Right ventricle myocardium inferior (tissue), 1 donor: ENCODE data around the gene S1PR4. TPM values are rescaled to one million over a fixed set of nuclear protein-coding genes. Genes with fewer than 3 reads are reported as not detected.
"Not testable (repeated sequence)": the region's sequence is repeated elsewhere in the genome, so short reads cannot be mapped to it uniquely, and the experiment has no call there.

ENCODE experiments used
- ATAC-seq: fragments of 200-7000 bp; cut with Tn5 transposase; one replicate; pipeline ENCODE4 v1.9.1; 2020; ENCODE audit warnings: mild to moderate bottlenecking, moderate library complexity
- DNase-seq: peaks from one replicate; pipeline ENCODE4 v3.0.0; 2021; ENCODE audit errors: missing footprints
- intact Hi-C: fragments of 100-400 bp; cut with DNase I; formaldehyde crosslinking; loops from one replicate; pipeline ENCODE4 v1.11.0; 2022
- total RNA-seq: library from RNA; stranded (reverse); fragmentation: NEBNext Ultra II Directional; extraction: Animal tissue kit (Norgen Biotek cat#: 25700); gene quantifications from one replicate; pipeline ENCODE4 v1.2.1, GENCODE V29; 2021
- donor health status: DM: no; HTN: yes; CAD: no; lungs with severe emphysema.

The S1PR4 gene
- total RNA-seq, 1 donor from 2014 or later = 1.2 TPM

DNA sequence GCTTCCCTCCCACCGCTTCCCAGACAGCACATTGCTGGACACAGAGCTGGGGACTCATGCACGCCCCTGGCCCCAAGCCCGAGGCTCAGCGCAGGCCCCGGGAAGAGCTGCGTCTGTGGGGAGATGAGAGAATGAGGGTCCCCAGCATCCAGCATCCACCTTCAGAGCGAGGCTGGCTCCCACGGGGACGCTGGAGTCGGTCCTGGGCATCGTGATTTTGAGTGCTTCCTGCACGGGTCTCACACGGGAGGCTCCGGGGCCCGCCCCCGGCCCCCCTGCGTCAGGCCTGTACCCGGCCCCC is 11.9 kb downstream of the S1PR4 start:
- ATAC-seq = no peak
- intact Hi-C loops = no loop called here
- no peak for DNase-seq

DNA sequence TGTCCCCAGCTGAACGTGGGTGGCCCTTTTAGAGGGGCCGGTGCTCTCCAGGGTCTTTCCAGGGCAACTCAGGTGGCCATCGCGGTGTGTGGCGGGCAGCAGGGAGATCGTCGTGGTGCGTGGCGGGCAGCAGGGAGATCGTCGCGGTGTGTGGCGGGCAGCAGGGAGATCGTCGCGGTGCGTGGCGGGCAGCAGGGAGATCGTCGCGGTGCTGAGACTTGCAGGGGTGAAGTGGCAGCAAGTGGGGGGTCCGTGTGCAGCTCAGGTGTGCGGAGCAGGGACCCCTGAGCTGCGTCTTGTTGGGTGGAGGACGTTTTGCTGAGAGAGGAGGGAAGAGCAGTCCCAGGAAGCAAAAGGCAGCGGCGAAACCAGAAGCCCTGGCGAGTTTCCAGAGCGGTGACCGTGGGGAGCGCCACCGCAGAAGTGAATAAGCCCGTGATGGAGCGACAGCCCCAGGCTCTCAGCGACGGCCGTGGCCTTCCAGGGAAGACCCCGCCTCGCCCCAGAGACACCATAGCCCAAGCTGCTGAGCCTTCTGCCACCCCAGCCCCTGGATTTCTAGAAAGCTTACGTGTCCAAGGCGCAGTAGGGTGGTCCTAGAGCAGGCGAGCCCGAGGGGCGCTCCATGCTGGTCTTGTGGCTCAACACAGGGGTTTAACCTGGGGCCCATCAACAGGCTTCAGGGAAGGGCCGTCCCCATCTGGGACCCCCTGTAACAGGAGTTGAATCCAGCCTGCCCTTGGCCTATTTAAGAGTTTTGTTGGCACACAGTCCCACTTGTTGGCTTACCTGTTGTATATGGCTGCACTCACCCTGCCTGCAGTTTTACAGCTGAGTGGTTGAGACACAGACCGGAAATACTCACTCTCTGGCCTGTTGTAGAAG is 12.6 kb downstream of the S1PR4 start:
- intact Hi-C loops = no loop called here
- no peak for DNase-seq
- ATAC-seq = no peak

- ATAC-seq, intact Hi-C loops, DNase-seq: not testable (repeated sequence)
Observed at GRCh38 chr19:3191806-3192104, 13.2 kb downstream of the S1PR4 start.

GRCh38 chr19:3192228-3192635 is 13.7 kb downstream of the S1PR4 start:
- ATAC-seq = no peak
- intact Hi-C loops = no loop called here
- DNase-seq = no peak

DNA sequence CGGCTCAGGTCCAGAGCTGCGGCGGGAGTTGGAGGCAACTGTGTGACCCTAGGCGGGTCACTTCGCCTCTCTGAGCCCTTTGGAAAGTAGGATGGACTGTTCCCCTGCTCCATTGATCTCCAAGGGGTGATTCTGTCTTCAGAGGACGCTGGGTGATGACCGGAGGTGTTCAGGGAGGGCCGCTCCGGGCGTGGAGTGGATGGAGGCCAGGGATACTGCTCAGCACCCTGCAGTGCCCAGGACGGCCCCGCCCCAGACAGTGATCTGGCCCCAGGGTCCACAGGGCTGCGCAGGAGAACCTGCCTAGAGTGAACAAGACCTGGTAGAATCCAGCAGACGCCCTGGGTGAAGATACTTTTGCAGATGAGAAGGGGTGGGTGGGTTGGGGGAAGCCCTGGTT is 14.1 kb downstream of the S1PR4 start:
- DNase-seq = no peak
- intact Hi-C loops = no loop called here
- no peak for ATAC-seq

DNA sequence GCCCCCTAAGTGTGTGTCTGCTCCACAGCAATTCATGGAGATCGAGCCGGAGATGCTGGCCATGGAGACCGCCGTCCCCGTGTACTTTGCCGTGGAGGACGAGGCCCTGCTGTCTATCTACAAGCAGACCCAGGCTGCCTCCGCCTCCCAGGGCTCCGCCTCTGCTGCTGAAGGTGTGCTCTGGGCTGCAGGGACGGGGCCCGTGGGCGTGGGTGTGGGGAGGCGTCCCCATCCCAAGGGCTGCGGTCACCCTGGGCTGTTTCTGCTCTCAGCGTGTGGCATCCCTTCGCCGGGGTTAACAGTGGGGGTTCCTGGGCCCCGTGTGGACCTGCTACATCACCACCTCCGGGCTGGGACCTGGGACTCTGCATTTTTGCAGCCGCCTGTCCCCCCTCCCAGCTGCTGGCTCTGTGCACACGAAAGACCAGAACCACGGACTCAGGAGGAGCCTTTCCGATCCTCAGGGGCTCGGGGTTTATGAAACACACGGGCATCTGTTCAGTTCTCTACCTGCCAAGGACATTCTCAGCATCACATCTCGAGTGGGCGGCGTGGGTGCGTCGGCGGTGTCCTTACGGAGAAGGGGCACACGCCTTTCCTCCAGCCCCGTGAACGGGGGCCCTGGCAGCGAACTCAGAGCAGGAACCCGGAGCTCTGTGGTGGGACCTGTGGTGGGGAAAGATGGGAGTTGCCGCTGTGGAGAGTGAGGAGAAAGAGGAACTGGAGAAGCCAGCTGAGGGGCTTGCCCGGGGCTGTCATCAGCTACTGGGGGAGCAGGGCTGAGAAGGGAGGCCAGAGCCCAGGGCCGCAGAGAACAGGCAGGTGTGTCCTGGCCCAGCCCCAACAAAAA is 14.9 kb downstream of the S1PR4 start:
- intact Hi-C loops = no loop called here
- DNase-seq = no peak
- ATAC-seq = no peak

- ATAC-seq = no peak
- DNase-seq = no peak
Observed at GRCh38 chr19:3194106-3195087, 15.8 kb downstream of the S1PR4 start.

DNA sequence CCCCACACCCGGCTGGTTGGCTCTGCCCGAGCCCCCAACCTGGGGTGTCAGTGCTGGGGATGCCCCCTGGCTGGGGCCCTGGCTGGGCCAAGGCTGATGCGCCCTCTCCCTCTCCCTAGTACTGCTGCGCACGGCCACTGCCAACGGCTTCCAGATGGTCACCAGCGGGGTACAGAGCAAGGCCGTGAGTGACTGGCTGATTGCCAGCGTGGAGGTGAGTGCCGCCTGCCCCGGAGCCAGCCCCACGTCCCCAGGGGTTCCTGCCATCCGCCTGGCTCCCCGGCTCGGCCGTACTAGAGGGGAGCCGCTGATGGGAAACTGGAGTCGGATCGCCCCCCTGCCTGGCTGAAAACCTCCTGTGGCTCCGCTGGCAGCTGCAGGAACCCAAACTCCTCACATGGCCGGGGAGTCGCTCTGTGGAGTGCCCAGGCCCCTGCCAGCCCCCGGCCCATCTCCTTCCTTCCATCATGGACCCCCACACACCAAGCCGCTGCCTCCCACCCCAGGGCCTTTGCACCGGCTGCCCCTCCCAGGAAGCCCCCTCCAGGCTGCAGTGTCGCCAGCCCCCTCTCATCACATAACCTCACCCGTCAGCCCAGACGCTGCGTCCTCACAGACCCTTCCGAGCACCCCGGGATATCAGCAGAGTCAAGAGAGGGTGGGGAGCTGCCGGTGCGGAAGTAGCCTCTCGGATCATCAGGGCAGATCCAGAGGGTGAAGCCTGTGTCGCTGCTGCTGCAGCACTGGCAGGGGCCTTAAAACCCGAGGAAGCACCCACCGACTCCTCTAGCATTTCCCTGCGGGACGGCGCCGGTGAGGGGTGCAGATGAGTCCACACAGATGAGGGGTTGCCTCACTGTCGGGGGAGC is 17.7 kb downstream of the S1PR4 start:
- ATAC-seq = no peak
- intact Hi-C loops = no loop called here
- no peak for DNase-seq

More at GRCh38 chr19:3194106-3195087, 15.8 kb downstream of the S1PR4 start:
- intact Hi-C loops = no loop called here

- intact Hi-C loops = no loop called here
- no peak for DNase-seq
- no peak for ATAC-seq
Observed at GRCh38 chr19:3196933-3197205, 18.3 kb downstream of the S1PR4 start.

DNA sequence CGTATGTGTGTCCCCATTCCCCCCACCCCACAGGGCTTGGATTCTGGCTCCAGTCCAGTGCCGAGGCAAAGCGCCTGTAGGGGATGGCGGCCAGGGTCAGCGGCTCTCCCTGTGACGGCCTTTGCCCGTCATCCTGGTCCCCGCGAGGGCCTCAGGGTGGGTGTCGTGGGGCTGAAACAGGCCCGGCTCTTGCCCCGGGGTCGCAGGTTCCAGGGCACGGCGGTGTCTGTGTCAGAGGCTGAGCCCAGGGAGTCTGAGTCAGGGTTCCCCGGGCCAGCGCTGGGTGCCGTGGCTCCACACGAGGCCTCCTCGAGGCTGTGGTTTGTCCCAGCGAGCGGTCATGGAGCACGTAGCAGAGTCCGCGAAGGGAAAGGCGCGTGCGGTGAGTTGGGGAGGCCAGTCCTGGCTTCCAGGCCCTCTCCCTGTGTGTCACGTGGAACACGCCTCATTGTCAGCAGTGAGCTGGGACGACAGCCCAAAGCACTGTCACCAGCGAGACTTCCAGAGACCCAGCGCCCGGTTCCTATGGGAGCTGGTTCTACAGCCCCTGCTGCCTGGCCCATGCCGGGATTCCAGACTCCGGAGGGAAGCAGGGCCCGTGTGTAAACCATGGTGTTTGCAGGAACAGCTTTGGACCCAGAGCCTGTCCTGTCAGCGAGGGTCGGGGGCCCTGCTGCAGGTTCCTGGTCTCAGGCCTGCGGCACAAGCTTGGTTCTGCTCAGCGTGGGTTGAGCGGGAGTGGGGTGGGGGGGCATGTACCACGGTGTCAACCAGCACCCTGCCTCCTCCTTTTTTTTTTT is 20.5 kb downstream of the S1PR4 start:
- DNase-seq = no peak
- no peak for ATAC-seq
- intact Hi-C loops = no loop called here

DNA sequence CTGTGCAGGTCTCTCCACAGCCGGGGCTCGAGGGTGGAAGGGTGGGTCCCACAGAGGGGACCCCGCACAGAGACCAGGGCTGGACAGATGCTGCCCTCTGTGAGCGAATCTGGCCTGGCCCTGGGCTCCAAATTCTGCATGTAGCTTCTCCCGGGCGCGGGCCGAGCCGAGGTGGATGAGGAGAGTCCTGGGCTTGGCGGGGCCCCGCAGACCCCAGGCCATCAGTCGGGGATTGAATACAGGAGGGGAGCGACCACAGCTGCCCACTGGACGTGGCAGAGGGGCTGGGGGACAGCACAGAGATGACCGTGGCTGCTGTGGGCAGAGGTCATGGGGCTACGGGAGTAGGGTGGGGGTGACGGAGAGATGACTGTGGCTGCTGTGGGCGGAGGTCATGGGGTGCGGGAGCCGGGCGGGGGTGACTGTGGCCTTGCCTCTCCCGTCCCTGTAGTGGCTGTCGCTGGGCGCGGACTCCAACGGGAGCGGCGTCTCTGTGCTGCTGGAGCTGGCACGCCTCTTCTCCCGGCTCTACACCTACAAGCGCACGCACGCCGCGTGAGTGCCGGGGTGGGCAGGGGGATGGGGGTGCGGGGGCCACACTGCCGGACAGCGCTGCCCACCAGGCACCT is 22.6 kb downstream of the S1PR4 start:
- intact Hi-C loops = no loop called here
- DNase-seq = no peak
- ATAC-seq = no peak

DNA sequence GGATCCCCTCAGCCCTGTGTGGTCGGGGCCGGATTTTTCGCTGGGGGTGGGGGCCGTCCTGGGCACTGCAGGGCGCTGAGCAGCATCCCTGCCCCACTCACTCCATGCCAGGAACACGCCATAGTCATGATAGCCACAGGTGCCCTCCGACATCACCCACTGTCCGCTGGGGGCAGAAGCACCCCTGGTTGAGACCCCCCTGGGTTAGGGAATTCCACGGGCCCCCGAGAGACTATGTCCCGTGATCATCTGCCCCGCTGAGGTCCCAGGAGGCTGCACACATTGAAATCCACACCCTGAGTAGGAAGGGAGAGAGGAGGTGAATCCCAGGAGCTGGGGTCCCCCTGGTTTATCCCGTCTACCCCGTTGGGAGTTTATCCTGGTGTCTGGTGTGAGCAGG is 23.3 kb downstream of the S1PR4 start:
- no peak for DNase-seq
- ATAC-seq = no peak
- intact Hi-C loops = no loop called here

GRCh38 chr19:3202346-3202745 is 23.8 kb downstream of the S1PR4 start:
- ATAC-seq (no peak), DNase-seq (no peak)
- intact Hi-C loops = no loop called here

- ATAC-seq, DNase-seq, intact Hi-C loops: not testable (repeated sequence)
Observed at GRCh38 chr19:3202895-3203294, 24.3 kb downstream of the S1PR4 start.

DNA sequence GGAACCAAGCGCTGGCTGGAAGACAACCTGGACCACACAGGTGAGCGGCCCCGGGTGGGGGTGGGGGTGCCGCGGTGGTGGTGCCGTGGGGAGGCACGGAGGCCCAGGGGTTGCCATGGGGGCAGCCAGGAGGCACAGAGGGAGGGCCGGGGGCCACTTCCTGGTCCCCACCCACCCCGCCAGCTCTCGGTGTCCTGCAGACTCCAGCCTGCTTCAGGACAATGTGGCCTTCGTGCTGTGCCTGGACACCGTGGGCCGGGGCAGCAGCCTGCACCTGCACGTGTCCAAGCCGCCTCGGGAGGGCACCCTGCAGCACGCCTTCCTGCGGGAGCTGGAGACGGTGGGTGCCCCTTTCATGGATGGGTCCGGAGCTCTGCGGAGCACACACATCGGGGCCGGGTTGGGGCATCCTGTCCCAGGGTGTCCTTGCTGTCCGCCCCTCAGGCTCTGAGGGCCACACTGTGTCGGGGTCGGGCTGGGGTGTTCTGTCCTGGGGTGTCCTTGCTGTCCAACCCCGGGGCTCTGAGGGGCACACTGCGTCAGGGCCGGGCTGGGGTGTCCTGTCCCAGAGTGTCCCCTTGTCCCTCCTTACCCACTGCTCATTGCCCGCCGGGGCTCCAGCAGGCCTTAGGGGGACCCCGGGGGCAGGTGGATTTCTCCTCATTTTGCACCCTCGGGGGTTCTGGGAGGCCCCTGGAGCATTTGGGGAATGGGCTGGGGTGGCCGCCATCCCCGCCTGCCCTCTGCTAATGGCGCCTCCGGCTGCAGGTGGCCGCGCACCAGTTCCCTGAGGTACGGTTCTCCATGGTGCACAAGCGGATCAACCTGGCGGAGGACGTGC is 25.5 kb downstream of the S1PR4 start:
- ATAC-seq (no peak), DNase-seq (no peak)
- intact Hi-C loops = no loop called here

GRCh38 chr19:3204646-3205275 is 26.2 kb downstream of the S1PR4 start:
- intact Hi-C loops = no loop called here
- ATAC-seq = no peak

More at GRCh38 chr19:3204646-3205275, 26.2 kb downstream of the S1PR4 start:
- DNase-seq = no peak
